Stimulated activated naive CD8-positive, alpha-beta T cell treated with anti-CD3 and anti-CD28 coated beads, Interleukin-15, amount 100 ng/mL, for 72 hours (primary cell): ENCODE data around the gene RSU1.
A peak's percentile ranks its signal among the peaks of the same experiment; 100 is the strongest.

Experiments used
- ATAC-seq: fragments of 150-1000 bp; cut with Tn5 transposase; 2 replicates; pipeline ENCODE4 v1.10.0; 2021; ENCODE audit warnings: mild to moderate bottlenecking, moderate library complexity
- DNase-seq, 2 donors: peaks; one replicate each; pipeline ENCODE4 v3.0.0; 2021 to 2022
- H3K27ac Mint-ChIP-seq, 2 donors: one replicate each; pipeline ENCODE4 v1.8.0; 2022; ENCODE audit warnings: mild to moderate bottlenecking in 2 of 2, mixed read lengths in 2 of 2, moderate library complexity in 2 of 2
- H3K27me3 Mint-ChIP-seq: one replicate; pipeline ENCODE4 v1.8.0; 2022; ENCODE audit warnings: mixed read lengths
- H3K4me1 Mint-ChIP-seq: one replicate; pipeline ENCODE4 v1.8.0; 2022; ENCODE audit warnings: mild to moderate bottlenecking, mixed read lengths
- H3K4me3 Mint-ChIP-seq, 2 donors: one replicate each; pipeline ENCODE4 v1.8.0; 2022; ENCODE audit warnings: mild to moderate bottlenecking in 2 of 2, mixed read lengths in 2 of 2, moderate library complexity in 1 of 2
- H3K9me3 Mint-ChIP-seq, 2 donors: one replicate each; pipeline ENCODE4 v1.8.0; 2022; ENCODE audit warnings: mixed read lengths in 2 of 2

Gene RSU1

DNA sequence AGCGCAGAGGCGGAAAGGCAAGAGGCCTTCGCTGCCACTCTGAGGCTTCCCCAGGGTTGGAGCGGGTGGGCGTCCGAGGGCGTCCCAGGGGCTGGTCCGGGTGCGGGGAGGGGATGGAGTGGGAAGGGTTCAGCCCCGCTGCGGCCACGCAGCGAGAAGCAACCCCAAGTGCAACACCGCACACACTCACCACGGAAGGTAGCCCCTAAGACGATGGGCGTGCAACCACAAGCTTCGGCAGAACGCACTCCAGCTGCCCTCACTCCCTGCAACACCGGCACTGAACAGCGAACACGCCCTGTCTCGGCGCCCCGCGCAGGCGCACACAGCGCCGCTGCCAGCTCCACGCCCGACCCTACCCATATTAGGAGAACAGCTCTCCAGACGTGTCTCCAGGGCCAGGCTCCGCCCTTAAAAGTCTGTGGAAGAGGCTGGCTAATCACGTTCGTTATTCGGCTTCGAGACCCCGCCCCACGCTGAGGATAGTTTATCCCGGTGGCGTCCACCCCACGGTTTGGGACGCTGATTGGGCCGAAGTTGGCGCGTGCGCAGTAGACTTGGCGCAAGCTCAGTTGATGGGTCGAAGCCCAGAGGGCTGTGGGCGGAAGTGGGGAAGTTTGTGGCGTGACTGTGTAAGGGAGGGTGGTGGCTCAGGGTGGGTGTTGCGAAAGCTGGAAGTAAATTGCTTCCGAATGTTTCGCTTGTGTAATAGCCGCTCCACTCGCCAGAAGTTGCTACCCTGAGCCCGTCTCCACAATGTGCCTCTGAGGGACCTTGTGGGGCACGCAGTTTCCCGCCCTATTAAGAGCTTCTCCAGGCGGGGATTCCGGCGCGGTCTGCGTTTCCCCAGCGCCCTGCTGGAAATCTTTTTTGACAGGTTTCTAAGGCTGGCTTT is at the start of gene RSU1:
Gene RSU1 (minus strand): TSS at position 300 of the 895 bp plus-strand sequence. CDS start 343 bp downstream, outside the sequence.
- peak; percentile 99 to 100 for DNase-seq
- peak within 1 kb of the TSS; percentile 94 to 98 for H3K27ac Mint-ChIP-seq
- peaks cover 45% of the 10 kb centered on the region for H3K4me1 Mint-ChIP-seq
- peaks cover 10% of the 10 kb centered on the region for H3K27me3 Mint-ChIP-seq
- H3K4me3 Mint-ChIP-seq: peak within 1 kb of the TSS; percentile 84 to 91
- peak; percentile 96 for ATAC-seq
- peaks cover 9 to 14% of the 10 kb centered on the region in 2 donors for H3K9me3 Mint-ChIP-seq

DNA sequence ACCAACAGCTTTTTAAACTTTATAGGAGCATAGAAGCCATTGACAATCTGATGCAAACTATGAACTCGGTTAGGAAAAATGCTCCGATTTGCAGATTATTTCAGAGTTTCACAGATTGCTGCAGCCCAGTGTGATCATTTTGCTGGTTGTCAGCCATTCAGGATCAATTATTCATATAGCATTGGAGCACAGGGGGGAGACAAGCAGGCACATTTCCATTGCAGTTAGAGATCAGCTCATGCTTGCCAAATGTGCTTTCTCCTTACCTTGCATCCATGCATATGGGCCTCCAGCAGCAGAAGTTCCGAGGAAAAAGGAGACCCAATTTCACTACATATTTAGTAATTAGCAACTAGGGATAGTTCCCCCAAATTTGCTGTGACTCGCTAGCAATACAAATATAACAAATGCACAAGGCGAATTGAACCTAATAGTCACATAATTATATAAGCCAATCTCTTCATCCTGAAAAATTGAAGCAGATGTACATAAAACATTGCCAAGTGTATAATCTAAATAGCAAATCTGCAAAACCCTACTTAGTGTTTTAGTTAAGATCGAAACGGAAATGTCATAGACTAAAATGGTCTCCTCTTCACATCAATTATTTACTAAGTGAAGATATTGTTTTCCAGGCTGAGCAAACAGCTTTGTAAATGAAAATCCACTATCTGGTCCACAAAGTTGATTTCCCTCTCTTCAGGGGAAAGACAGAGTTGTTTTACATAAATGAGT is 49.5 kb upstream of the RSU1 start:
- DNase-seq: no peak
- H3K27me3 Mint-ChIP-seq: no peaks in the 10 kb centered on the region
- H3K9me3 Mint-ChIP-seq: no peaks in the 10 kb centered on the region
- no peak overlapping the region for H3K4me3 Mint-ChIP-seq
- no peaks in the 10 kb centered on the region for H3K4me1 Mint-ChIP-seq
- ATAC-seq: no peak
- no peak overlapping the region for H3K27ac Mint-ChIP-seq

DNA sequence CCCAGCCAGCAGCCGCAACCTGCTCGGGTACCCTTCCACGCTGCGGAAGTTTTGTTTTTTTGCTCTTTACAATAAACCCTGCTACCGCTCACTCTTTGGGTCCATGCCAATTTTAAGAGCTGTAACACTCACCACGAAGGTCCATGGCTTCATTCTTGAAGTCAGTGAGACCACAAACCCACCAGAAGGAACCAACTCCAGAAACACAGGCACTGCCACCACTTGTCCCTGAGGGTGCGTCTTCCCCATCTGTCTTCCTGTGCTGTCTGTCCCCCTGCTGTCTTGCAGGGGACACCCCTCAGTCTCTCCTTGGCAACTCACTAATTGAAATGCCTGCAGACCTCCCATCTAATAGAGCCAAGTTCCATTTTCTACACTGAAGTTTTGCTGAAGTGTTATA is 48.5 kb upstream of the RSU1 start:
- Mint-ChIP-seq H3K9me3 (no peaks in the 10 kb centered on the region), H3K27ac (no peak overlapping the region), H3K27me3 (no peaks in the 10 kb centered on the region), H3K4me1 (no peaks in the 10 kb centered on the region), H3K4me3 (no peak overlapping the region)
- ATAC-seq (no peak), DNase-seq (no peak)

DNA sequence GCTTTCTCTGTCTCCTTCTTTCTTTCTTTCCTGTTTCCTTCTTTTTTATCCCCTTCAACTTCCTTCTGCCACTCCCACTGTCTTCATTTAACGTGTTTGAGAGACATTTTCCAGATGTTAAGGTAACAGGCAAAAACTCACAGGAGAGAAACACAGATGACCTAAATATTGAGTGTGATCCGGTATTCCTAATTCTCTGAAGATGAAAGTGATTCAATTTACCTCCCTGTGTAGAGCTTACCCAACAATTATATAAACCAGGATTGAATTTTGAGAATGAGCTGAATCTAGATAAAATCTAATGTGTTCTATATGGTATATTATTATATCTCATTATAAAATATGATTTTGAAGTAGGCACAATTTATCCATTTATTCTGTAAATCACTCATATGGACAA is 46.5 kb upstream of the RSU1 start:
- Mint-ChIP-seq H3K27ac (no peak overlapping the region), H3K27me3 (no peaks in the 10 kb centered on the region), H3K9me3 (no peaks in the 10 kb centered on the region), H3K4me3 (no peak overlapping the region), H3K4me1 (no peaks in the 10 kb centered on the region)
- ATAC-seq (no peak), DNase-seq (no peak)

DNA sequence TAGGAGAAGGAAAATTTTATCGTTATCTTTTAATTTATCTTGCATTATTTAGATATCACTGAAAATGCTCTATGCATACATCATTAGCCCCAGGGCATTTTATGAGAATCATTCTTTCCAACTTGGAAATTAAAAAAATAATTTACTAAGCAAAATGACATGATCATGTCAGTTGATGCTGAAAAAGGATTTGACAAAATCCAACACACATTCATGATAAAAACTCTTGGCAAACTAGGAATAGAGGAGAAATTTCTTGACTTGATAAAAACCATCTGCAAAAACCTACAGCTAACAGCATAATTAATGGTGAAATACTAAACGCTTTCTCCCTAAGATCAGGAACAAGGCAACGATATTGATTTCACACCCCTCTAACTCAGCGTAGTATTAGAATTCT is 40.2 kb upstream of the RSU1 start:
- Mint-ChIP-seq H3K4me1 (no peaks in the 10 kb centered on the region), H3K9me3 (no peaks in the 10 kb centered on the region), H3K27ac (no peak overlapping the region), H3K27me3 (no peaks in the 10 kb centered on the region), H3K4me3 (no peak overlapping the region)
- no peak for DNase-seq
- no peak for ATAC-seq

DNA sequence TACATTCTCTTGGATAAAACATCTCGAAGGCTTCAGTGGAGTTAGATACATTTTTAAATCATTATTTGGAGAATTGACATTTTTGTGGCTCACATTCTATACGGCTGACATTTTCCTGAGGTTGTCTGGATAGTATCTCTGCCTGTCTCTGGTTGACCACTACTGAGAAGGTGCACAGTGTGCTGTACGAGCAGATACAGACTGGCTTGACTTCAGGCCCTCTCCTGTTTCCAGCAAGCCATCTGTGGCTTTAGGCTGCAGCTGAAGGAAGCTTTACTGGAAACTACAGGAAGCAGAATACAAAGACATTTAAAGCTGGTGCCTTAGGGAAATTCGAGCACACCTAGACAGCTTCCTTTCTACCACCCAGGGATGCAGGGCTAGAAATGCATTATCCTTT is 39.3 kb upstream of the RSU1 start:
- Mint-ChIP-seq H3K9me3 (no peaks in the 10 kb centered on the region), H3K27ac (no peak overlapping the region), H3K4me3 (no peak overlapping the region), H3K27me3 (no peaks in the 10 kb centered on the region), H3K4me1 (no peaks in the 10 kb centered on the region)
- no peak for ATAC-seq
- no peak for DNase-seq

DNA sequence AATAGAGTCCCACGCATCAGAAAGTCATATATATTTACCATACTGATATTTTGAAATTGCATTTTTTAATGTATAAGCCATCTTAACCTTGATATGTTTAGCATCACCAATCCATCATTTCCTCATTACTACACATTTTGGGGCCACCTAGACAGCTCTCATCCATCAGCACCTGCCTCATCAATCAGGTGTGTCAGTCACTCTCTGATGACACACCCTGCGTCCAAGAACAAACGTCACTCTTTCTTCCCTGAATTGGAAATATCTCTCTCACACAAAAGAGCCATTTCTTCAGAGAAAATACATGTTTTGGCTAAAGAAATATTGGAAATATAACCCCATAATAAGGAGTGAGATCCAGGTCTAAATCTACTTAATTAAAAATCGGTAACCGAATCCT is 38.9 kb upstream of the RSU1 start:
- no peak for ATAC-seq
- H3K9me3 Mint-ChIP-seq: no peaks in the 10 kb centered on the region

DNA sequence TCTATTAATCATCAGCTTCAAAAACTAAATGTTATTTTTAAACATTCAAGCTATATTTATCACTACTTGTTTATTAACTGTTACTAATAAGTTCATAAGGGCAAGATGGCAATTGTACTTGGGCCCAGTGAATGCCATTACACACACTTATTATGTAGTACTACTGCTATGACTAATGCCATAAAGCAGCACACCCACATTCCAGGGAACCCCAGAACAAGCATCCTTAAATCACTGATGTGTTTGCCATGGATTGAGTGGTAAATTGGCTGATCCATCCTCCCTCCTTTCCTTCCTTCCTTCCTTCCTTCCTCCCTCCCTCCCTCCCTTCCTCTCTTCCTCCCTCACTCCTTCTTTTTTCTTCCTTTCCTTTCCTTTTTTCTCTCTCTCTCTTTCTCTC is 37.4 kb upstream of the RSU1 start:
- DNase-seq (no peak), ATAC-seq (no peak)
- H3K9me3 Mint-ChIP-seq: no peaks in the 10 kb centered on the region
- no peak overlapping the region for H3K4me3 Mint-ChIP-seq
- H3K4me1 Mint-ChIP-seq: no peaks in the 10 kb centered on the region
- no peak overlapping the region for H3K27ac Mint-ChIP-seq
- no peaks in the 10 kb centered on the region for H3K27me3 Mint-ChIP-seq

More for the DNA sequence above, 38.9 kb upstream of the RSU1 start:
- Mint-ChIP-seq H3K27ac (no peak overlapping the region), H3K4me1 (no peaks in the 10 kb centered on the region), H3K4me3 (no peak overlapping the region), H3K27me3 (no peaks in the 10 kb centered on the region)
- no peak for DNase-seq

DNA sequence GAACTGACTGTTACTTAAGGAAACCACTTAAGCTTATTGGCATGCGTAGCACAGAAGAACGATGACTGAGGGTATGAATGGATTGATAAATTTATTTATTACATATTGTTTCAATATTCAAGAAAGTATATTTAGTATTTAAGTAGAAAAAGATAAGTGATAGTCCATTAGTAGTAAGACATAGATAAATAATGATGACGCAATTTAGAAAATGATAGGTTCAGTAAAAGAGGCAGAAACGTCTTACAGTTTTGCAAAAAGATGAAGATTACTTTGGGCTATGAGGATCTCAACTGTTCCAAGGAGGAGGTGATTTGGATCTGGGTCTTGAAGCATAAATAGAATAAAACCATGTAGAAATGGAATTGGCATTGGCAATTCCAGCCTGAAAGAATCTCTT is 36.6 kb upstream of the RSU1 start:
- Mint-ChIP-seq H3K27me3 (no peaks in the 10 kb centered on the region), H3K4me1 (no peaks in the 10 kb centered on the region), H3K27ac (no peak overlapping the region), H3K4me3 (no peak overlapping the region), H3K9me3 (no peaks in the 10 kb centered on the region)
- ATAC-seq: no peak
- no peak for DNase-seq

DNA sequence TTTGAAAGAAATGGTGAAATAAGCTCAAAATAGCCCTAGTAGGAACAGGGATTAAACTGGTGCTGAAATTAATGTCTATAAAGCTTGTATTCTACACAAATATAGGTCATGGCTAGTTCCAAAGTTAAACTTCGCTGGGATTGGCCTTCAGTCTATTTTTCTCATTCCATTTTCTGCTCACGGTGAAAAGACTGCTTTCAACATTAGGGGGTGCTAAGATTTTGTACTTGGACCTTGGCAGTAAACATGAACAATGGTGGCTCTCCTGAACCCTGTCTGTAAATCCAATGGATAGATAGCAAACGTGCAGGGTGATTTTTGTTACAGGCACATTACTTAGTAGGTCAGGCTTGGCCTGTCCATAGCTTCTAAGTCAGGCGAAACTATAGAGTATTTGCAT is 36.0 kb upstream of the RSU1 start:
- Mint-ChIP-seq H3K4me3 (no peak overlapping the region), H3K9me3 (no peaks in the 10 kb centered on the region), H3K27ac (no peak overlapping the region), H3K4me1 (no peaks in the 10 kb centered on the region), H3K27me3 (no peaks in the 10 kb centered on the region)
- DNase-seq (no peak), ATAC-seq (no peak)

DNA sequence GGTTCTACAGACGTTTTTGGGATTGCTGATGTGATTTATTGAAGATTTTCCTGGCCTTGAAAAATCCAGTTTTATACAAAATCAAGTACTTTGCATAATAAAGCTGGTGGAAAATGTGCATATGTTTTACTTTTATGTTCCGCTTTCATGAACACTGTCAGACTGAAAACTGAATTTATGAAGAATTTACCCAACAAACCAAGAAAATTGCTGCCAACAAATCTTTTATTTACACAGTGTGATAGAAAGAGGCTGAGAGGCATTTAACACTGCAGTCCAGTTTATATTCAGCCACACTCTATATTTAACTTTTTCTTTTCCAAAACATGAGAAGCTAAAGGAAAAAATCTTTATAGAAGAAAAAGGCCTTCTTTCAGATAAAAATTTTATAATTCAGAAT is 35.4 kb upstream of the RSU1 start:
- ATAC-seq (no peak), DNase-seq (no peak)
- Mint-ChIP-seq H3K27me3 (no peaks in the 10 kb centered on the region), H3K4me3 (no peak overlapping the region), H3K9me3 (no peaks in the 10 kb centered on the region), H3K4me1 (no peaks in the 10 kb centered on the region), H3K27ac (no peak overlapping the region)

DNA sequence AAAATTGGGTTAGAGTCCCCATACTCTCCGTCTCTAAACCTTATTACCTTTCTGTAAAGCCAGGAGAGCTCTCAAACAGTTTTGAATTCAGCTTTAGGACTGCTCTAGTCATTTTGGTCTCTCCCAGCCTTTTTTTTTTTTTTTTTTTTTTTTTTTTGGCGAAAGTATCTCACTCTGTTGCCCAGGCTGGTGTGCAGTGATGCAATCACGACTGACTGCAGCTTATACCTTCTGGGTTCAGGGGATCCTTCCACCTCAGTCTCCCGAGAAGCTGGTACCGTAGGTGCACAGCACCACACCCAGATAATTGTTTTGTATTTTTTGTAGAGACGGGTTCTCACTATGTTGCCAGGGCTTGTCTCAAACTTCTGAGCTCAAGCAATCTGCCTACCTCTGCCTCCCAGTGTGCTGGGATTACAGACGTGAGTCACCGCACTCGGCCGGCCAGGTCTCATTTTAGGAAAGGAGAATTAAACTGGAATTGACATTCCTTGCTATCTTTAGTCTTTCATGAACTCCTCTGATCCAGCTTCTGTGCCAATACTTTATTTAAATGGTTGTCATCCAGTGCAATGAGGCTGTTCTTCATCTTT is 31.4 kb upstream of the RSU1 start:
- H3K27me3 Mint-ChIP-seq: no peaks in the 10 kb centered on the region
- no peaks in the 10 kb centered on the region for H3K4me1 Mint-ChIP-seq
- DNase-seq (no peak), ATAC-seq (no peak)
- H3K9me3 Mint-ChIP-seq: no peaks in the 10 kb centered on the region
- no peak overlapping the region for H3K27ac Mint-ChIP-seq
- no peak overlapping the region for H3K4me3 Mint-ChIP-seq

DNA sequence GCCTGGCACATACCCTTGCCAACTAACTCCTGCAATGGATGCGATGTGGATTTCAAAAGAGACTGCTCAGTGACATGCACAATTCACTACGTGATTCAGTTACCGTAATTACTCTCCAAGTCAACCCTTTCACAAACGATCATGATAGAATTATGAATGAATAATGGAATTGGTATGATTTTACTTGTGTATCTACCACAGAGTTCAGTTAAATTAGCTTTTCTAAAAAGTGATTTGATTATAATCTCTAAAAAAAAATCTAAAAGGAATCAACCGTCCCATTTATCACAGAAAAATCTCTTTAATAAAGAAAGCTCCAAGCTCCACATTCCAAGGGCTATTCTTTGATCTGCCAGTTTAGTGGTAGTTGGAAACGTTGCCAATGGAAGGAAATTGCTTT is 30.4 kb upstream of the RSU1 start:
- H3K27me3 Mint-ChIP-seq: no peaks in the 10 kb centered on the region
- H3K4me3 Mint-ChIP-seq: no peak overlapping the region
- no peaks in the 10 kb centered on the region for H3K9me3 Mint-ChIP-seq

DNA sequence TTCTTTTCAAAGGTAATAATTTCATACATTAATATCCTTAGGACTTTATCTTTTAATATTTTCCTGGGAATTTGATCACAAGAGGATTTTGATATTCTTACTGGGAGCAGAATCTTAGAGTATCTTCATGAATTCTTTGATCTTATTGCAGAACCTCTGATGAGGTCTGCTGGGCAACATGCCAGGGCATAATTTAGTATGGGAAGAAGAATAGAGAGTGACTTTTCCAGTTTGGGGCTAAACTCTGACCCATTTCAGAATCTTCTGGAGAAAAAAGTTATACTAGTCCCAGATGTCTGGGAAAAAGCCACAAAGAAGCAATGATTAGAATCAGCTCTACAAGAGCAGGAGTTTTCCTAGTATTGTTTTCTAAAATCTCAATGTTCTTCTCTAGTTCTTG is 28.0 kb upstream of the RSU1 start:
- DNase-seq (no peak), ATAC-seq (no peak)
- Mint-ChIP-seq H3K27ac (no peak overlapping the region), H3K27me3 (no peaks in the 10 kb centered on the region), H3K4me3 (no peak overlapping the region), H3K4me1 (peaks cover 8% of the 10 kb centered on the region), H3K9me3 (no peaks in the 10 kb centered on the region)

More for the DNA sequence above, 30.4 kb upstream of the RSU1 start:
- Mint-ChIP-seq H3K4me1 (peaks cover 8% of the 10 kb centered on the region), H3K27ac (no peak overlapping the region)
- no peak for ATAC-seq
- DNase-seq: no peak

DNA sequence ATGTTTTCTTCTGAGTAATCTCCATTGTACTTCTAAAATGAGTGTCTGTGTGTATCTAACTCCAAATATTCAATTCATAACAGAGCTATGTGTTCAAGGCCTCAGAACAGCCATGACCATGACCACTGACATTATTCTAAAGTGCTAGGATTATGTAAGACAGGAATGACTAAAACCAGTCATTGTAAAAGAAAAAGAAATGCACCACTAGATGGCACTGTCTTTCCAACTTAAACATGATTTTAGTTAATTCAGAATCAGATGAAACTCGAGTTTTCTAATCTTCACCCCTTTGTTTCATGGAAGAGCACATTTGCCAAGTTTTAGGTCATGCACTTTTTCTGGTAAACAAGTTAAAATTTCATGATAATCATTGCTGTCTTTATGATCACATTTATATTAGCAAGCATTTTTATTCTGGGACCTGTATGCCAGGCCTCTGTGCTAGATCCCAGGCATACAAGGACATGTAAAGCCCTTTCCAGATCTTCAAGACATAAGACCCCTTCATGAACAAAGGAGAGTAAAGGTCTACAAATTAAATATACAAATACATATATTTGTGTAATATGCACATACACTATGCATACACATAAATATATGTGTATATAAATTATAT is 26.1 kb upstream of the RSU1 start:
- H3K4me3 Mint-ChIP-seq: no peak overlapping the region
- no peak overlapping the region for H3K27ac Mint-ChIP-seq
- DNase-seq: no peak
- H3K9me3 Mint-ChIP-seq: no peaks in the 10 kb centered on the region
- H3K4me1 Mint-ChIP-seq: peaks cover 8% of the 10 kb centered on the region
- ATAC-seq: peak; percentile 84
- no peaks in the 10 kb centered on the region for H3K27me3 Mint-ChIP-seq

DNA sequence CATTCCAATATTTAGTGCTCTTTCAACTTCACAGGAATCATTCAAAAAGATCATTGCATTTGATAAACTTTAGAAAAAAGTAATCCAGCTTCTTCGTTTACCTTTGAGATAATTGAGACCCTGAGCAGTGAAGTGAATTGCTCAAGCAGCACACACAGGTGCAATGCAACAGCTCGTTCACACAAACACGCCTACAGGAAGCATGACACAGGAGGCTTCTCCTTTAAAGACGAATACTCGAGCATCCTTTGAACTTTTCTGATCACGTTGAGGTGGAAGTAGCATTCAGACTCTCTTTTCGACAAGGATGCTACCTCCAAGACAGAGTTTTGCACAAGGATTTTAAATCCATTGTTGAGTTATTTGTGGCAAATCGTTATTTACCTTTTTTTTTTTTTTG is 18.0 kb upstream of the RSU1 start:
- ATAC-seq: peak; percentile 76
- H3K27me3 Mint-ChIP-seq: no peaks in the 10 kb centered on the region
- H3K27ac Mint-ChIP-seq: peak overlapping the region in 1 of 2 donors; percentile 30
- no peaks in the 10 kb centered on the region for H3K4me1 Mint-ChIP-seq
- H3K4me3 Mint-ChIP-seq: peak overlapping the region; percentile 43 to 57
- no peaks in the 10 kb centered on the region for H3K9me3 Mint-ChIP-seq
- DNase-seq: no peak
